Kidney (tissue), 14 donors: ENCODE results near the gene SAMD4A. TPM values are rescaled to one million over a fixed set of nuclear protein-coding genes. Genes with fewer than 3 reads are reported as not detected.
A peak's percentile ranks its signal among the peaks of the same experiment; 100 is the strongest.

Experiments
- DNase-seq, 5 donors: peaks; one replicate each; pipeline ENCODE4 v3.0.0-alpha.2; 2013 to 2020
- FAIRE-seq: peaks from 2 replicates; lab custom pipeline; 2012; peaks lifted over from hg19 to GRCh38; lab: Jason Lieb, UNC
- H3K27ac ChIP-seq, 2 donors: one replicate each; pipeline ENCODE4 v1.7.0; 2013; ENCODE audit warnings: low read depth in 2 of 2, low read length in 2 of 2, inconsistent platforms in 1 of 2
- H3K27me3 ChIP-seq: one replicate; pipeline ENCODE4 v1.7.1; 2013; ENCODE audit warnings: low read length, inconsistent platforms; ENCODE audit not compliant: control insufficient read depth, insufficient read depth
- H3K36me3 ChIP-seq, 3 donors: one replicate each; pipeline versions ENCODE4 v1.7.0 to v1.7.1; 2013; ENCODE audit warnings: low read length in 3 of 3, control low read depth in 1 of 3, inconsistent platforms in 1 of 3; ENCODE audit not compliant: insufficient read depth in 3 of 3, control insufficient read depth in 2 of 3
- H3K4me1 ChIP-seq, 3 donors: one replicate each; pipeline versions ENCODE4 v1.7.0 to v1.7.1; 2013; ENCODE audit warnings: low read length in 3 of 3, inconsistent platforms in 1 of 3, low read depth in 1 of 3; ENCODE audit not compliant: control insufficient read depth in 2 of 3, insufficient read depth in 2 of 3
- H3K4me3 ChIP-seq, 3 donors: one replicate each; pipeline versions ENCODE4 v1.7.0 to v1.8.1; 2013; ENCODE audit warnings: low read length in 3 of 3, control low read depth in 1 of 3, inconsistent platforms in 1 of 3
- H3K9ac ChIP-seq, 3 donors: one replicate each; pipeline versions ENCODE4 v1.7.0 to v1.7.1; 2013; ENCODE audit warnings: low read length in 3 of 3, control low read depth in 1 of 3, inconsistent platforms in 1 of 3
- H3K9me3 ChIP-seq, 3 donors: one replicate each; pipeline versions ENCODE4 v1.7.0 to v1.7.1; 2013; ENCODE audit warnings: low read length in 3 of 3, control low read depth in 1 of 3, inconsistent platforms in 1 of 3; ENCODE audit not compliant: control insufficient read depth in 2 of 3, insufficient read depth in 1 of 3
- CTCF ChIP-seq: IDR thresholded peaks from 3 replicates; pipeline ENCODE4 v1.5.1; 2012; ENCODE audit warnings: mild to moderate bottlenecking, moderate library complexity, borderline replicate concordance; ENCODE audit not compliant: insufficient read depth; ENCODE audit errors: extremely low read depth
- intact Hi-C: fragments of 100-400 bp; cut with DNase I; formaldehyde crosslinking; loops from one replicate; pipeline ENCODE4 v1.11.1; 2022
- polyA plus RNA-seq: library from polyadenylated mRNA; stranded (reverse); fragments of 350-450 nt; fragmentation: Illumina TruSeq; extraction: RNeasy Lipid Tissue Mini Kit (QIAGEN cat#74804); gene quantifications from one replicate; pipeline ENCODE4 v1.2.3, GENCODE V29; 2014; ENCODE audit warnings: low read depth, low replicate concordance; ENCODE audit not compliant: insufficient read depth
- total RNA-seq: library from RNA; stranded (reverse); fragmentation: NEBNext Ultra II Directional; extraction: Animal tissue kit (Norgen Biotek cat#: 25700); gene quantifications from one replicate; pipeline ENCODE4 v1.2.1, GENCODE V29; 2021
- donor health status: control.
- donor health status: control.
- donor health status: control.
- donor health status: control.
- donor health status: control.
- donor health status: DM: yes; HTN: yes; CAD: no.
- donor health status: Normal renal cell carcinoma (clear cell type).

Gene SAMD4A
- total and polyA plus RNA-seq, 2 donors from 2014 or later = 7.4 to 46.5 TPM

- DNase-seq = peak in 3 of 5 donors; percentile 37 to 65 (median 57)
- TF ChIP-seq CTCF = no peak
- Histone ChIP-seq H3K4me1 (no peaks in the 10 kb centered on the region), H3K9me3 (peaks cover 0 to 5% (median 0%) of the 10 kb centered on the region in 3 donors), H3K9ac (no peak overlapping the region), H3K36me3 (no peaks in the 10 kb centered on the region), H3K4me3 (no peak overlapping the region), H3K27me3 (no peaks in the 10 kb centered on the region), H3K27ac (no peak overlapping the region)
- intact Hi-C loops = no loop called here
- FAIRE-seq = no peak
Measured at GRCh38 chr14:54818201-54819133, 251.5 kb downstream of the SAMD4A start.

- Histone ChIP-seq H3K36me3 (no peaks in the 10 kb centered on the region), H3K4me1 (no peaks in the 10 kb centered on the region), H3K9me3 (peaks cover 0 to 14% (median 0%) of the 10 kb centered on the region in 3 donors), H3K9ac (no peak overlapping the region), H3K4me3 (no peak overlapping the region), H3K27ac (no peak overlapping the region), H3K27me3 (no peaks in the 10 kb centered on the region)
- intact Hi-C loops = no loop called here
- FAIRE-seq = no peak
- TF ChIP-seq CTCF = no peak
- no peak for DNase-seq
Measured at GRCh38 chr14:54822685-54823084, 255.8 kb downstream of the SAMD4A start.

- Histone ChIP-seq H3K4me3 (no peak overlapping the region), H3K36me3 (no peaks in the 10 kb centered on the region), H3K9ac (no peak overlapping the region), H3K9me3 (peaks cover 0 to 14% (median 0%) of the 10 kb centered on the region in 3 donors), H3K4me1 (no peaks in the 10 kb centered on the region), H3K27ac (no peak overlapping the region), H3K27me3 (no peaks in the 10 kb centered on the region)
- TF ChIP-seq CTCF = no peak
- no peak for FAIRE-seq
- intact Hi-C loops = no loop called here
- no peak for DNase-seq
Measured at GRCh38 chr14:54823757-54824549, 257.0 kb downstream of the SAMD4A start.
